OCI-LY3 (cell line): Measurements from ENCODE around the gene RASGRP4.

Experiments used
- CTCF ChIP-seq: fragments of 200-600, 300-600 bp; sonication (generic); IDR thresholded peaks from 2 replicates; pipeline ENCODE4 v1.5.1; 2014; ENCODE audit warnings: antibody characterized with exemption, low read length, low read depth
- EZH2phosphoT487 ChIP-seq: fragments of 200-600 bp; shearing (Covaris generic); IDR thresholded peaks from 2 replicates; pipeline ENCODE4 v1.6.1; 2018; ENCODE audit warnings: antibody characterized with exemption, mixed run types, low read depth

GRCh38 chr19:38448225-38448624, 22.2 kb upstream of the RASGRP4 start:
- TF ChIP-seq CTCF (no peak), EZH2phosphoT487 (no peak)
